HG03378 (cell line): ENCODE measurements around the gene TCF3.

Experiments used
- ATAC-seq: cut with Tn5 transposase; IDR thresholded peaks from one replicate; pipeline ENCODE4 v1.9.1; 2021; ENCODE audit warnings: mild to moderate bottlenecking, moderate library complexity; ENCODE audit not compliant: unreplicated experiment

Gene TCF3

DNA sequence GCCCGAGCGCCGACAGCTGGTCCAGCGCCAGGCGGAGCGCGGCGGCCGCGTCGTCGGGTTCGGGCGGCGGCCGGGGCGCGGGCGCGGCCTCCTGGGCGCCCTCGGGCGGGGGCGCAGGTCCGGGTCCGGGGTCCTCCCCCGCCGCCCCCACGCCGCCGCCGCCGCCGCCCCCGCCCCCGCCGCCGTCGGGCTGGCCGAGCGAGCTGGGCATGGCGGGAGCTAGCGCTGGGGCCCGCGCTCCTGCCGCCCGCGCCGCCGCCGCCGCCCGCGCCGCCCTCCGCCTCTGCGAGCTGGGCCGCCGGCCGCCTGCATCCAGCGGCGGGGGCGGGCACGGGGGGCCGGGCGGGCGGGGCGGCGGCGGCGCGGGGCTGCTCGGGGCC lies 84.6 kb downstream of the TCF3 start:
- no peak for ATAC-seq

DNA sequence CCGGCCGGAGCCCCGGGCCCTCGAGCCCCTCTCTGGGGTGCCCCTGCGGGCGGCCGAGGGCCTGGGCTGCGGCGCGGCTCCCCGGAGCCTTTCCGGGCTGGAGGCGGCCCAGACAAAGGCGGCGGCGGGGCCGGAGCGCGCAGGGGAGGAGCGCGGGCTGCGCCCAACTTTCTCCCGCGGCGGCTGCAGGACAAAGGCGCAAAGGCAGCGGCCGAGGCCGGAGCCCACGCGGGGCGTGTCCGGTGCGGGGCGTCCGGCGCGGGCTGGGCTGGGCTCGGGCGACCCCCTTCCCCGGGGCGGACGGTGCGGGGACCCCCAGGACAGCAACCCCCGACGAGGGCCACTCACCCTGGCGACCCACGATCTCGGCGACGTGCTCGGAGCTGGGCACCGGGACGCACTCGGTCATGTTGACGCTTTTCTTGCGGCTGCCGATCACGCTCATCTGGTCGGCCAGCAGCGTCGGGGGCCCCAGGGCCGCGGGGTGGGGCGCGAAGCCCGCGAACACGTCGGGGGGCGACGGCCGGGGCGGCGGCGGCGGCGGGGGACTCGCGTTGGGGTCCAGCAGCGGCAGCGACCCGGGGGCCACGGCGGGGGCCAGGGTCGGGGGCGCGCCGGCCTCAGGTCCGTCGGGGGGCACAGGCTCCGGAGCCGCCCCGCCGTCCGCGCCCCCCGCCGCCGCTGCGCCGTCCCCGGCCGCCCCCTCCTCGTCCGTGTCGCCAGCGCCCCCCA lies 85.1 kb downstream of the TCF3 start:
- ATAC-seq: no peak

DNA sequence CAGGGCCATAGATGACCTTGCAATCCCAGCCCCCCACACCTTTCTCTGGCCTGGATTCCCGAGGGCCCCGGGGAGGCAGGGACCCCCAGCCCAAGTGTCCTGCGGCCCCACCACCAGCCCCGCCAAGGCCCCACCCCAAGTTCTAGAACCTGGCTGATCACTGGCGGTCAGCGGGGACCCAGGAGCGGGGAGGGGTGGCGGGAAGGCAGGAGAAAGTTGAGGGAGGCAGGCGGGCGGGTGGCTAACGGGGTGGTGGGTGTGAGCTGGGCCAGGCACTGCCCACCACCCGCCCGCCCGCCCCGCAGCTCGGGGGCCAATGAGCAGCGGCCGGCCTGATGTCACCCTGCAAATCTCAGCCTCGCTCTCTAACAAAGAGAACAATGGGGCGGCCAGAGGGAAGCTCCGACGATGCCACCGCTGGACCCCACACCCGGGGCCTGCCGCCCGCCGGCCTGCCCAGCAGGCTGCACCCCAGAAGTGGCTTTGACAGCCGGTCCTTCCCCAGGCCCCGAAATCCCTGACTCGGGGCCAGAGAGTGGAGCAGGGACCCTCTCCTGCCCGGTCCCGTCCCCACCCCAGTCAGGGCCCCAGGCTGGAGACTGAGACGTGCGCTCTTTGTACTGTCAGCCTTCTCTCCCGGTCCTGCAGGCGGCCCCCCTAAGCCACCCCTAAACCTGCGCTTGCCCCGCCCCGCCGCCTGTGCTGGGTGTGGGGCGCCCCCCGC lies 85.9 kb downstream of the TCF3 start:
- ATAC-seq: no peak

- ATAC-seq: no peak
These were observed 89.2 kb downstream of the TCF3 start for GRCh38 chr19:1563251-1563650.

- ATAC-seq: no peak
These were observed 91.1 kb downstream of the TCF3 start for GRCh38 chr19:1561236-1561842.

- no peak for ATAC-seq
These were observed 92.0 kb downstream of the TCF3 start for GRCh38 chr19:1560286-1560882.
